Gastroesophageal sphincter (tissue), 2 donors: ENCODE measurements around the gene PINK1.
A peak's percentile ranks its signal among the peaks of the same experiment; 100 is the strongest.

Experiments used
- POLR2A ChIP-seq, 2 donors: fragments of 450-650 bp; IDR thresholded peaks; one replicate each; pipeline ENCODE4 v1.6.1; 2017; ENCODE audit warnings: antibody characterized with exemption in 2 of 2, mild to moderate bottlenecking in 2 of 2, moderate library complexity in 1 of 2
- POLR2AphosphoS5 ChIP-seq: sonication (generic); formaldehyde crosslinking; IDR thresholded peaks from one replicate; pipeline ENCODE4 v1.6.1; 2017; ENCODE audit warnings: antibody characterized with exemption

DNA sequence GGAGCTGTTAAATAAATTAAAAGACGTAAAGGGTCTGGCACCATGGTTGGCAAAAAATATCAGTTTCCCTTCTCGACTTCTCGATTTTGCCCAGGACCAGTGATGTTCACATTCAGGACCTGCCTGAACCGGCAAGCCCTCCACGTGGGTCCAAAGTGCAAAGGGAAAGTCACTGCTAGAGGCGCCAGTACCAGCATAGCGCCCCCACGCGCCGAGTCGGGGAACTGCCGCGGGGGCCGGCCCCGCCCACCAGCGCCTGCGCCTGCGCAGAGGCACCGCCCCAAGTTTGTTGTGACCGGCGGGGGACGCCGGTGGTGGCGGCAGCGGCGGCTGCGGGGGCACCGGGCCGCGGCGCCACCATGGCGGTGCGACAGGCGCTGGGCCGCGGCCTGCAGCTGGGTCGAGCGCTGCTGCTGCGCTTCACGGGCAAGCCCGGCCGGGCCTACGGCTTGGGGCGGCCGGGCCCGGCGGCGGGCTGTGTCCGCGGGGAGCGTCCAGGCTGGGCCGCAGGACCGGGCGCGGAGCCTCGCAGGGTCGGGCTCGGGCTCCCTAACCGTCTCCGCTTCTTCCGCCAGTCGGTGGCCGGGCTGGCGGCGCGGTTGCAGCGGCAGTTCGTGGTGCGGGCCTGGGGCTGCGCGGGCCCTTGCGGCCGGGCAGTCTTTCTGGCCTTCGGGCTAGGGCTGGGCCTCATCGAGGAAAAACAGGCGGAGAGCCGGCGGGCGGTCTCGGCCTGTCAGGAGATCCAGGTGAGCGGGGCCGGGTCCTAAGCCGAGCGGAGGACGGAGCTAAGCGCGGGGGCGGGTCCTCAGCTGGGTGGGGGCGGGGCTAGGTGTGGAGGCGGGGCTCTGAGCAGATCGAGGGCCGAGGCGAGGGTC lies at the start of gene PINK1:
- TF ChIP-seq POLR2AphosphoS5 (peak; percentile 39), POLR2A (IDR thresholded peaks at IDR 0.05) (peak; percentile 82 to 92)
